ENCODE data around the gene PXDC1. TPM values are rescaled to one million over a fixed set of nuclear protein-coding genes. Genes with fewer than 3 reads are reported as not detected.

PXDC1 gene
- total RNA-seq, 2 experiments from 2014 or later = 0.29 to 0.36 TPM

GRCh38 chr6:3786141-3786540 lies 34.6 kb upstream of the PXDC1 start:
- ATAC-seq = no peak
- no peak for DNase-seq
- H3K4me3 Mint-ChIP-seq = no peak overlapping the region
- no peaks in the 10 kb centered on the region for H3K36me3 Mint-ChIP-seq (ENCODE audit: low read depth)
- intact Hi-C loops (cut with micrococcal nuclease) = no loop called here
- ChIA-PET POLR2A (no interaction called here), CTCF (no interaction called here)
- peaks cover 3% of the 10 kb centered on the region for H3K27me3 Mint-ChIP-seq
- H3K9me3 Mint-ChIP-seq = no peaks in the 10 kb centered on the region
- H3K27ac Mint-ChIP-seq = no peak overlapping the region
- no peaks in the 10 kb centered on the region for H3K4me1 Mint-ChIP-seq (ENCODE audit: low read depth)
- TF ChIP-seq, protein P1, sequence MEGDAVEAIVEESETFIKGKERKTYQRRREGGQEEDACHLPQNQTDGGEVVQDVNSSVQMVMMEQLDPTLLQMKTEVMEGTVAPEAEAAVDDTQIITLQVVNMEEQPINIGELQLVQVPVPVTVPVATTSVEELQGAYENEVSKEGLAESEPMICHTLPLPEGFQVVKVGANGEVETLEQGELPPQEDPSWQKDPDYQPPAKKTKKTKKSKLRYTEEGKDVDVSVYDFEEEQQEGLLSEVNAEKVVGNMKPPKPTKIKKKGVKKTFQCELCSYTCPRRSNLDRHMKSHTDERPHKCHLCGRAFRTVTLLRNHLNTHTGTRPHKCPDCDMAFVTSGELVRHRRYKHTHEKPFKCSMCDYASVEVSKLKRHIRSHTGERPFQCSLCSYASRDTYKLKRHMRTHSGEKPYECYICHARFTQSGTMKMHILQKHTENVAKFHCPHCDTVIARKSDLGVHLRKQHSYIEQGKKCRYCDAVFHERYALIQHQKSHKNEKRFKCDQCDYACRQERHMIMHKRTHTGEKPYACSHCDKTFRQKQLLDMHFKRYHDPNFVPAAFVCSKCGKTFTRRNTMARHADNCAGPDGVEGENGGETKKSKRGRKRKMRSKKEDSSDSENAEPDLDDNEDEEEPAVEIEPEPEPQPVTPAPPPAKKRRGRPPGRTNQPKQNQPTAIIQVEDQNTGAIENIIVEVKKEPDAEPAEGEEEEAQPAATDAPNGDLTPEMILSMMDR (IDR thresholded peaks at IDR 0.05) = no peak

GRCh38 chr6:3785745-3786098 lies 34.2 kb upstream of the PXDC1 start:
- Mint-ChIP-seq H3K4me3 (no peak overlapping the region), H3K36me3 (ENCODE audit: low read depth) (no peaks in the 10 kb centered on the region), H3K27me3 (peaks cover 3% of the 10 kb centered on the region), H3K27ac (no peak overlapping the region), H3K4me1 (ENCODE audit: low read depth) (no peaks in the 10 kb centered on the region), H3K9me3 (no peaks in the 10 kb centered on the region)
- POLR2A ChIA-PET = no interaction called here
- ATAC-seq = no peak
- no peak for DNase-seq
- CTCF ChIA-PET = no interaction called here
- TF ChIP-seq, protein P1 (IDR thresholded peaks at IDR 0.05) = no peak
- intact Hi-C loops (cut with micrococcal nuclease) = no loop called here

DNA sequence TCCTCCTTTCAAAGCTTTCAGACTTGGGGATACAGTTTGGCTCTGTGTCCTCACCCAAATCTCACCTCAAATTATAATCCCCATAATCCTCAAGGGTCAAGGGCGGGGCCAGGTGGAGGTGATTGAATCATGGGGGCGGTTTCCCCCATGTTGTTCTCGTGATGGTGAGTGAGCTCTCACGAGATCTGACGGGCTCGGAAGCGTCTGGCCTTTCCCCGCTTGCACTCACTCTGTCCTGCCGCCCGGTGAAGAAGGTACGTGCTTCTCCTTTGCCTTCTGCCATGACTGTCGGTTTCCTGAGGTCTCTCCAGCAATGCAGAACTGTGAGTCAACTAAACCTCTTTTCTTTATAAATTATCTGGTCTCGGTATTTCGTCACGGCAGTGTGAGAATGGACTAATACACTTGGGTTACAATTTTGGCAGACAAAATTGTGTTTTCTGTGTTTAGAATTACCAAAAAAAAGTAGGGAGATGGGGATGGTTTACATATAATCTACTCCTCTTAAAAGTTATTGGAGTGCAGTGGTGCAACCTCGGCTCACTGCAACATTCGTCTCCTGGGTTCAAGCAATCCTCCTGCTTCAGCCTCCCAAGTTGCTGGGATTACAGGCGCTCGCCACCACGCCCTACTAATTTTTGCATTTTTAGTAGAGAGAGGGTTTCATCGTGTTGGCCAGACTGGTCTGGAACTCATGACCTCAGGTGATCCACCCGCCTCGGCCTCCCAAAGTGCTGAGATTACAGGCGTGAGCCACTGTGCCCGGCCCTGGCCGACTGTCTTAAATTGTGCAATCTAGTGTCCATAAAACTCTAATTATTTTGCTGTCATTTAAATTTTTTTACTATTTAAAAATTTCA lies 33.6 kb upstream of the PXDC1 start:
- TF ChIP-seq, protein P1 (IDR thresholded peaks at IDR 0.05) = no peak
- ChIA-PET POLR2A (no interaction called here), CTCF (no interaction called here)
- Mint-ChIP-seq H3K27me3 (peaks cover 3% of the 10 kb centered on the region), H3K36me3 (ENCODE audit: low read depth) (no peaks in the 10 kb centered on the region), H3K9me3 (no peaks in the 10 kb centered on the region), H3K4me1 (ENCODE audit: low read depth) (no peaks in the 10 kb centered on the region), H3K4me3 (no peak overlapping the region), H3K27ac (no peak overlapping the region)
- DNase-seq (no peak), ATAC-seq (no peak)
- intact Hi-C loops (cut with micrococcal nuclease) = no loop called here

DNA sequence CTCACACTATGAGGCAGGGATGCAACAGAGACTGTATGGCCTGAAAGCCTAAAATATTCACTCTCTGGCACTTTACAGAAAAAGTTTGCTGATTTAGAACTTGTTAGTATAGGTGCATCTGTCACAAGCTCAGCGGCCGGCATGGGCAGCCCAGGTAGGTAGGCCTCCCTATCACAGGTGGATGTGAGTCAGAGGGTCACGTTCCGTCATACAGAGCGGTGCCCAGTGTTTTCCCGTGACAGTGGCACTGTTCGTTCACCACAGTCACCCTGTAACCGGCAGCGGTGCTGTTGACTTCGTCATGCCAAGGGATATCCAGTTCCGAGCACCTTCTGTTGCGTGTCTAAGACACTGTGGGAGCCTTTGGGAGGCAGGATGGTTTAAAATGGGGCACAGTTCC lies 32.9 kb upstream of the PXDC1 start:
- intact Hi-C loops (cut with micrococcal nuclease) = no loop called here
- DNase-seq (no peak), ATAC-seq (no peak)
- H3K27ac Mint-ChIP-seq = no peak overlapping the region
- no peaks in the 10 kb centered on the region for H3K9me3 Mint-ChIP-seq
- no peaks in the 10 kb centered on the region for H3K36me3 Mint-ChIP-seq (ENCODE audit: low read depth)
- peaks cover 3% of the 10 kb centered on the region for H3K27me3 Mint-ChIP-seq
- POLR2A ChIA-PET = no interaction called here
- no peak overlapping the region for H3K4me3 Mint-ChIP-seq
- no peaks in the 10 kb centered on the region for H3K4me1 Mint-ChIP-seq (ENCODE audit: low read depth)
- CTCF ChIA-PET = no interaction called here
- TF ChIP-seq, protein P1 (IDR thresholded peaks at IDR 0.05) = no peak

- no peak for DNase-seq
- ChIA-PET POLR2A (no interaction called here), CTCF (interaction anchor here (1.0 to 1.1 kb wide), 2 partner anchors 14 to 17 kb away, joined by 3 to 4 read pairs; no protein-coding TSS in a partner anchor)
- H3K4me3 Mint-ChIP-seq = no peak overlapping the region
- intact Hi-C loops (cut with micrococcal nuclease) = no loop called here
- TF ChIP-seq, protein P1 (IDR thresholded peaks at IDR 0.05) = no peak
- no peak overlapping the region for H3K27ac Mint-ChIP-seq
- no peaks in the 10 kb centered on the region for H3K9me3 Mint-ChIP-seq
- ATAC-seq = no peak
- H3K36me3 Mint-ChIP-seq (ENCODE audit: low read depth) = no peaks in the 10 kb centered on the region
- H3K4me1 Mint-ChIP-seq (ENCODE audit: low read depth) = no peaks in the 10 kb centered on the region
- H3K27me3 Mint-ChIP-seq = peaks cover 3% of the 10 kb centered on the region
Observed at GRCh38 chr6:3782876-3783832, 31.6 kb upstream of the PXDC1 start.
